Smooth muscle cell of the brain vasculature (primary cell): ENCODE results near the gene NRP1.
"Not testable (repeated sequence)": the region's sequence is repeated elsewhere in the genome, so short reads cannot be mapped to it uniquely, and the experiment has no call there.

Experiments
- DNase-seq: peaks from one replicate; pipeline ENCODE4 v3.0.0-alpha.2; 2012; ENCODE audit warnings: low read depth, low spot score

The NRP1 gene

DNA sequence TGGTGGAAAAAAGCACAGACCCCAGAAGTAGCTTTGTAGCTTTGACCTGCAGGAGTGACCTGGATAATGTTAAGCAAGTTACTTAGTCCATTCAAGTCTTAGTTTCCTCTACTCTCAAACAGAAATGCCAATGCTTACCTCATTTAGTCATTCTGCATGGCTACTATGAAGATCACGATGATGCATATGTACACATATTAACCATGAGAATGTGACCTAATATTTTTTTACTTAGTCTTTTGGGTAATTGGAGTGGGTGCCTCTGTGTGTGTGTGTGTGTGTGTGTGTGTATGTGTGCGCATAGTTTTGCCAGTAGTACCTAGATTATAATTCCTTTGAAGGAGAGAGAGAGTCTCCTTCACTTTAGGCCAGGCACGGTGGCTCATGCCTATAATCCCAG, 95.8 kb downstream of the NRP1 start:
- no peak for DNase-seq

DNA sequence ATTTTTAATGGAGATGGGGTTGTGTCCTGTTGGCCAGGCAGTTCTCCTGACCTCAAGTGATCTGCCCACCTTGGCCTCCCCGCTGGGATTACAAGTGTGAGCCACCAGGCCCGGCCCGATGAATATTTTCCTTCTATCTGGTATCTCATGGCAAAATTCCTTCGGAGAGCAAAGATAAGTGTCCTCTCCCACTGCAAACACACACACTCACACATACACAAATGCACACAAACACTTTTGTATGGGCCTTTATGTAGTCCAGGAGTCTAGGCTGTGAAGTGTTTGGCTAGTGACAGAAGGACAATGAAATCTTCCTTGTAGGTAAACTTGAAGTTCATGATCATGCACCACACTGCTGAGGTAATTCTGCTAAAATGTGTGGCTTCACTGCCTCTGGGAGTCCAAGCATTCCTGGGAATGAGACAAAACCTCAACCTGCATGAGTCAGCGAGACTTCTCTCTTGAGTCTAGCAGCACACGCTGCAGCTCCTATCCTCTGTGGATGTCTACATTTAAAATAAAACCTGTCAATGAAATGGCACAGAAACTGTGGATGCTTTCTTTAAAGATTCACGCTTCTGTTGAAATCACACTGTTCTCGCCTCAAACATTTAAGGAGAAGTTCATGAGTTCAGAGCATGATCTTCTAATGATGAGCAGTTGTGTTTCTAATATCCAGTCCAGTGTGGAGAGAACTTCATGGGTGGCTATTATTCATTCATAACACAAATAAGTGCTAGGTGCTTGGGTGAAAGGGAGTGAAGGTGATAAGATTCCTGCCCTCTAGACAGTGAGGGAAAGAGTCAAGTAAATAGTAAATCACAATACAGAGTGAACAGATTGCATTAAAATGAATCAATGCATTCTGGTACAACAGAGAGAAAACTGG, 96.5 kb downstream of the NRP1 start:
- peak; percentile 61 for DNase-seq

DNA sequence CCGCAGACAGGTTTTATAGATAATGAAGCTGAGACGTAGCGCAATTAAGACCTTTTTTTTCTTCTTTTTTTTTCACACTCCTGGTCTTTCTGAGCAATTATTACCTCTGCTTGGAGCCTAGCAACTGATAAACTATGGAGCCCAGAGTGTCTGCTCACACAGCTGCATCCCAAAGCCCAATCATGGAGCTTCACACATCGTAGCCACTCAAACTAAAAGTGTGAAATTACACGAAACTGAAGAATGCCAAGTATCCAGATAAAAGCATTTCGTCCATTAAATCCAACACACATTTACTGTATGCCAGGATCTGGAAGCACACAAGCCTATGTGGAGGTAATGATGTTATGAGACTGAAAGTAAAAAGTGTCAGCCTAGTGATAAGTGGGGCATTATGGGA, 97.6 kb downstream of the NRP1 start:
- DNase-seq = no peak

DNA sequence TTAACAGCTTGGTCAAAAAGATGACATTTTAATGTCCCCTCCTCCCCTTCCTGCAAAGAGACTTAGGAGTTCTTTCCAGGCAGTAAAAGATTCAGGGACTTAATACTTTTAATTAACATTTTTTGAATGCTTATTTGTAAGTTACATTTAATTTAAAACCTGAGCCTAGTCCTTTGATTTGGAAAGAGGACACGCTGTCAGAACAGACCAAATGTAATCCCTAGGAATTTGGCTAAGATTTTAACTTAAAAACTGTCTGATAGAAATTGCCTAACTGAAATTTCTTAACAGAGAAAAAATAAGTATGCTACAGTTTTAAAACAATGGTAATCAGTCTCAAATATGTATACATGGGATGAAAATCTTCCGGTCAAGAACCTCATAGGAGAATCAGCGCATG, 98.5 kb downstream of the NRP1 start:
- DNase-seq = no peak

DNA sequence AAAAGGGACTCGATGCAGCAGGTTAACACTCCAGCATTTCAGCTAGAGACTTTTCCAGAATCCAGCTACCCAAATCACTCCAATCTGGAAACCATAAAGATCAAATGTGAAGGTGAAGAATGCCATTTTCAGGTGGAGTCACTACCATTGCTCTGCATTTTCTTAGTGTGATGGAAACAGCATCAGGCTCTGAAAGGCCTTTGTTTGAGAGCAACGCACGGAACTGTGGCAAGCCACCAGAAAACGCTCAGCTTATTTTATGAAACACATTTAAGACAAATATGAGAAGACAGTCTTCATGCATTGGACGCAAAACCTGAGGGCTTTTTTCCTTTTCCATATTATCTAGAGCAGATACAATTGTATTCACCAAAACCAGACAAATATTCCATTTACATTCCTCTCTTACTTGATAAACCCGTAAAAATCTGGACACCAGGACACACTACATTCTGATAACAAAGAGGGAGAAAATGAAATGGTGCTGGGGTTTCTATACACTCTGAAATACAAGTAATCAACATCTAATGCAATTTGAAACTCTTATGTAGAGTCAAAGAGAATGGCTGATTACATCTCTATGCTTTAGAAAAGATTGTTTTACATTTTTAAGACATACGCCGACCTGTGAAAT, 99.1 kb downstream of the NRP1 start:
- no peak for DNase-seq

DNA sequence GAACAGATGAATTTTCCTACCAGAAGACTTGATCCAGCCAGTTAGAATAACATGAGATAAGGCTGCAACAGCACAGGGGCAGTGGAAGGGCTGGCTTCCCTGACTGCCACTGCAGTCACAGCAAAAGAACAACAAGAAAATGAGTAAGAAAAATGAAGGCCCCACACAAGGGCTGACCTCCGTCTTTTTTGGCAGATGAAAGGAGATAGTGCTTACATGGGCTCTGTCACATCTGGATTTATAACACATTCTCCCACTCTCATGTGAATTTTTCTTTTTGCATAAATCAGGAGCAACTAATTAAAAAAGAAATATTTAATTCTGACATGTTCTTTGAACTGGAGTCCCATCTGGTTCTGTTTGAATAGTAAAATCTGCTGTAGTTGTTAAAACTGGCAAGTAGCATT, 99.6 kb downstream of the NRP1 start:
- DNase-seq = no peak

DNA sequence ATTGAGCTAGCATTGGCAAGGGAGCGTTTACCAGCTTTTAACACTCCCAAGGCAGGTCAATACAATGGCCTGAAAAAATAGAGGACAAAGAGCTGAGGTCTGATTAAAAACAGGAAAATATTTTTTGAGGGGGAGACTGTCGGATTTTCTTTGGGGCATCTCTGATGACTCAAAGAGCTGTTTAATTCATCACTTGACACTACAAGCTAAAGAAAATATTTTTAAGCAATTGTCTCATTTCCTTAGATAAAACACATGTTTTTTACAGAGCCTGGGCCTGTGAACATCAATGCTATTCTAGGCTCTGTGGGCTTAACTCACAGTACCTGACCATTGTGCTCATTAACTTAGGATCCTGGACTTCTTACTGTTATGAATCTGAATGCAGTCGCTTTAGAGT, 100.8 kb downstream of the NRP1 start:
- no peak for DNase-seq

DNA sequence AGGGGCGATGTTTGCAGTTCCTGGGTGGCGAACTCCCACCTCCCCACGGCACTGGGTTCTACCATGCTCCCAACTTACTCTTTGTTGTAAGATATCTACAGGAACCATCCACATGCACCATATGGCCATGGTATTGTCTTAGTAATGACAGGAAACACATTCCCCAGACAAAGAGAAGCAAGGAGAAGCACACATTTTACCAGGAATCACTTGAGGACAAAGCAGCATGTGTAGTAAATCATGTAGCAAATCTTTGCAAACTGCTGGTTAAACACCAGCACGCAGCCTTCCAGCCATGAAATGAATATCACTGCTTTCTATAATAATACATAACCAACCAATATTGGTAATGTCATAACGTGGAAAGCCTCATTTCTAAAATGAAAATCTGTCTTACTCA, 101.2 kb downstream of the NRP1 start:
- no peak for DNase-seq

DNA sequence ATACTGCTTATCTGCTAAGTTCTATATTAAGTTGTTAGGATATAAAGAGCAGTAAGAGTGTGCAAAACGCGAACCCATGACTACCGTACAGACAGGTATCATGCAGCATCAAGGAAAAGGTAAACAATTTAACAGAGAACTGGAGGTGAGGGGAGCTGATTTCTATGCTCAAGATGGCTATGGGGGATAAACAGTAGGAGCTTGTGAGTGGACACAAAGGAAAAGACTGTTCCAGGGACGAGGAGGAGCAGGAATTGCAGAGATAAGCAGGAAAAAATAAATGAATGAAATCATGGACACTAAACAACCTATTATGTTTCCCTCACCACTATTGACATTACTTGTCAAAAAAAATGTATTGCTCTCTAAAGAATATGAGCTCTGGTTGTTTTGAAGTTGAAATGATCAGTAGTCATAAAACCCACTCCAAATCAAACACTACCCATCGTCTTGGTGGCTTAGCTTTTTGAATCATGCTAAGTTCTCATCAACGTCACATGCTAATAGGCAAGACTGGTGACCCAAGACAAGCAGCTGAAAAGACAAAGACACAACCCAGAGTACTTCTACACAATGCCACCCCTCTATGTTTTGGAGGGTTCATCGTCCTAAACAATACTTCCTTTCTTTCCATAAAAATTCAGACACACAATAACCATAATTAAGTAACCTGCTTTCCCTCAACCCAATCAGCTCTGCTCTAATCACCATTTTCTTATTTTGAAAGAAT, 102.7 kb downstream of the NRP1 start:
- no peak for DNase-seq

DNA sequence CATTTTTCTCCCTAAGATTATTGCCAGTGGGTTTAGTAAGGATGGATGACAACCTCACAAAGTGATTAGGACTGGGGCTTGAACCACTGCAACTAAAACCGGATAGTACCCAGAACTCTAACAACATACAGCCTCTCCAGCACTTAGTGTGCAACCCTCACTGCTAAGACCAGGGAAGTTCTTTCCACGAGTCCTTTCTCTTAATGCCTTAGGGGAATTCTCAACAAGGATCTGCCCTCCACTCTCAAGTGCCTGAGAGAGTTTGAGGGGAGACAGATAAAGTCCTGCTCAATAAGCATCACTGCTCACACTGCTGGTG, 104.6 kb downstream of the NRP1 start:
- no peak for DNase-seq

DNA sequence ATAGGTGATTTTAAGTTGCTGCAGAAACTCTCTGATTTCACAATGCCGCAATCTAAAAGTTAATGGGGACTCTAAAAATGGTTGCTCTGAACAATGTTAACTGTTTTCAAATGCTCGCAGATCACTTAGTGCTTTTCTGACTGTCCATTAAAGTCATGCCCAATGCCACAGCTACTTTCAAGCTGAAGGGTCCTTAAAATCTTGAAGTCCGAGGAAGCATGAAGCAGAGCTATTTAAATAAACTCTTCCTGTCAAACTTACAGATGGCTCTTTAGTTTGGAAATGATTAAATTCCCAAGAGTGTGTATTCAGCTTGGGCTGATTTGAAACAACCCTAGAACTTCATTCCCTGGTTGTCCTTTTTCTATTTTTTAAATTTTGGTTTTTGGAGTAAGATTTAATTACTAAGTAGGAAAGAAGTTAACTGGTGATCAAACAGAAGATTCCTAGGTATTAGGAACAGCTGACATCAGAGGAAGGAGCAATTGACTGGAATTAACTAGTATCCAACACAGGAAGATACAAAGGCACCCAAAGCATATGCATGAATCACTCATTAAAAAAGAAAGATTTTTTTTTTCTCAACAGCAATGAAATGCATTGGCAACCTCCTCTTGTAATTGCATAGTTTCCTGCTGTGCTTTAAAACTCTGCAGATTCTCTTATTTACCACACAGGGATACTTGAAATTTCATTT, 105.1 kb downstream of the NRP1 start:
- no peak for DNase-seq

DNA sequence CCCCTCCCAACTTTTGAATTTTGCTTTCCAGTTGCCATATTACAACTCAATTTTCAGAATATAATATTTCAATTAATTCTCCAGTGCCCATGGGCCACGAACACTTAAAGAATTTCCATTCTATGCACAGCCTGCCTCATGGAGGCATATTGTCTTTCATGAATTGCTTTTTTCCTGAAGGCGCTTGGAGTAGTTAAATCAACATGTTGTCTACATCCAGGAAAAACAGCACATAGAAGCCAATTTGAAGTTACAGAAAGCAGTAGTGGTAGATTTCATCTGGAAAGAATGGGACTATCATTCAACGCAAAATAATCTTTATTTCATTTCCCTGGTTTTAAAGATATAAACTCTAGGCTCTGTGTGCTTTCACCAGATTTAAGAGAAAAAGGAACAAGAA, 106.0 kb downstream of the NRP1 start:
- DNase-seq = no peak

DNA sequence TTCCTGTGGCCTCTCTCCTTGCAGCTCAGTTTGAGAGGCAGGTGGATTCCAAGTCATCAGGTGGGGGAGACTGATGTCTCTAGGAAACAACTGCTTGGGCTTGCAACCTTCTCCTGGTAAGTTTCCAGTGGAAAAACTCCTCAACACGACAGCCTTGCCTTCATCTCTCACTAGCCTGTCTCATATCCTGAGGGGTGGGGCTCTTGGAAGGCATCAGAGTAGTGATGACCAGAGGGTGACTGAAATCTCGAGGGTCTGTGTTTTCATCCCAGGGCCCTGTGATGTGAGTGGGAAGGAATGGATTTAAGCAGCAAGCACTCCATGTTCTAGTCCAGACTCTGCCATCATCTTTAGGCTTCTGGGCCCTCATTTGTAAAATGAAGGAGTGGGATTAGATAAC, 107.0 kb downstream of the NRP1 start:
- no peak for DNase-seq

DNA sequence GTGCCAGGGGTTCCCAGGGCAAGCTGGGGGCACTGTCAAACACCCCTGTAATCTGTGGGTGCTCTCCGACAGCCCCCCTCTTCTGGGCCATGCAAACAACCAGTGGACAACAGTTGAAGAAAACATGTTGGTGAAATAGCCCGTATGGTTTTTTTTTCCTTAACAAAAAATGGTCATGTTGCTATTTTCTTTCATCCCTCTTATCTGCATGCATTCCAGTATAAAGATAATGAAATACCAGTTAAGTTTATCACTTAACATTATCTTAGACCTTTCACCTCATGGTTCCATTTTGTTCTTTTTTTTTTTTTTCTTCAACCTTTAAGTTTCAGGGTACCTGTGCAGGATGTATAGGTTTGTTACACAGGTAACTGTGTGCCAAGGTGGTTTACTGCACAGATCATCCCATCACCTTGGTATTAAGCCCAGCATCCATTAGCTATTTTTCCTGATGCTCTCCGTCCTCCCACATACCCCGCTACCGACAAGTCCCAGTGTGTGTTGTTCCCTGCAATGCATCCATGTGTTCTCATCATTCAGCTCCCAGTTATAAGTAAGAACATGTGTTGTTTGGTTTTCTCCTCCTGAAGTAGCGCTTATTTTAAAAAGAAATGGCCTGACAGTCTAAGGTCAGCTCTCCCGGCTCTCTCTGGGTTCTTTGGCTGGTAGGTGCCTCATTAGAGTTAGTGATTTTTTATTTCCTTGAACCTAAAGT, 110.1 kb downstream of the NRP1 start:
- DNase-seq = no peak

DNA sequence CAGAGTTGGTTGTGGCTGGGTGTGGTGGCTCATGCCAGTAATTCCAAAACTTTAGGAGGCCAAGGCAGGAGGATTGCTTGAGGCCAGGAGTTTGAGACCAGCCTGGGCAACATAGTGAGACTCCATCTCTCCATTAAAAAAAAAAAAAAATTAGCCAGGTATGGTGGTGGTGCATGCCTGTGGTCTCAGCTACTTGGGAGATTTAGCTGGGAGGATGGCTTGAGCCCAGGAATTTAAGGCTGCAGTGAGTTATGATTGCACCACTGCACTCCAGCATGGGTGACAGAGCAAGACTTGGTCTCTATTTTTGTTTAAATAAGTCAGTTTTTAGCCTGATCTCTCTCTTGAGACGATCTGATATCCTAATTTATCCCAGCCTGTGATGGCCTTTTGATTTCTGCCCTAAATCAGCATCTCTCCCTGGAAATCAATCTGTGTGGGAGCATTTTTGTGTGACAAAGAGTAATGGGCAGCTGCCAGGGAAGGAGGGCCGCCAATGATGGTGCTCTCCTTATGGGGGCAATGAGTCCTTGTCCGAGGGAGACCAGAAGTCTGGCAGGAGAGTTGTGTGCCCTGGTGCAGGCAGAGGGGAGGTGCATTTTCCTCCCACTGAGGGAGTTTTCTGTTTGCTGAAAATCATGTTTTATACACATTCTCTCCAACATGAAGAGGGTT, 111.0 kb downstream of the NRP1 start:
- no peak for DNase-seq

DNA sequence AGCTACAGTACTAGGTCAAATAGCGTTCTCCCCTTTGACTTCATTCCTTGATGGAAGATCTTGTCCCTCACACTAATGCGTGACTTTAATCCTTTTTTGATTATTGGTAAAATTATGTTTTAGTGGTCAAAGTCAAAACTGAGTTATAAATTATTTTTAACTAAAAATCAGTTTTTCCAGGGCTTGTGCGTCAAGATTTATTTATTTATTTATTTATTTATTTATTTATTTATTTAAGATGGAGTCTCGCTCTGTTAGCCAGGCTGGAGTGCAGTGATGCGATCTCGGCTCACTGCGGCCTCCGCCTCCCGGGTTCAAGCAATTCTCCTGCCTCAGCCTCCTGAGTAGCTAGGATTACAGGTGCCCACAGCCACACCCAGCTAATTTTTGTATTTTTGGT, 112.2 kb downstream of the NRP1 start:
- DNase-seq = not testable (repeated sequence)

DNA sequence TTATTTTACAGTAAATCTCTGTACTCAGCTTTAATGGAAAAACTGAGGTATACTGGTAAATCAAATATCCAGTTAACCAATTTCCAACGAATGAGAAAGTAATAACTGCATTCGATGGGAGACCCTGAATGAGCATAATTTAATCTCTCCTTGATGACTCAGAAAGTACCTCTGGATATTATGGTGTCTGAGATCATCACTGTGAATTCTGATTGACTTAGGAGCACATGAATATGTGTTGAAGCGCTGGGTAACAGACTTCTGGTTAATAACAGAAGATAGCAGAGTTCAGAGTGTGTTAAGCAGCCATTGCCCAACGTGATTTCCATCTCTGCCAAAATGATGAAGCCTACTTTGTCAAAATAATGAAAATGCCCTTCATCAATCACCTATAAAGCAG, 116.6 kb downstream of the NRP1 start:
- no peak for DNase-seq

DNA sequence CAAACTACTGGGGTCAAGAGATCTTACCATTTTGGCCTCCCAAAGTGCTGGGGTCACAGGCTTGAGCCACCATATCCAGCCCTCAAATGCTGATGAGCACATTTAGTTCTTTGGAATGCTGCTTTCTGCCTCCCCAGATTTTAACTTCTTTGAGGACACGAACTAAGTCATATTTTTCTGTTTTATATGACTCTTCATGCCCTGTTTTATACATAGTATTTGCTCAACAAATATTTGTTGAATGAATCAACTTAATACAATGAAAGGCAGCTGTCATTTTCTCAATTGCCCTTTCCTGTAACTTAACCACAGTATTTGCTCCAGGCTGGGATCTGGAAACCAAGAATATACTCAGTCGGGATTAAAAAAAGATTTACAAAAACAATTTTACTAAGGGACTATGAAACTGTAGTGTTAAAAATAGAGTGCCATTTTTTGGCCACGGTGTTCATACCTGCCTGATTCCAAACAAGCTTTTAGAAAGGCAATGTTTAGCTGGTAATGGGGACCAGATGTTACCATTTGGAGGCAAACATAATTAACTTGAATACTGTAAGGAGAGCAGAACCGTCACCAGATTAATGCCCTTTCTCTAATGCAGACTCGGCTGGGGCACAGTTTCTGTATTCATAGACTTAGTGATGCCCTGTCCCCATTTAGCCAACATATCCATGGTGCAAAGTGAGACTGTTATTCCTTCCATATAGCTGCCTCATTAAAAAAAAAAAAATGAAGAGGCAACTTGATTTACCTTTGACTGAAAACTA, 117.6 kb downstream of the NRP1 start:
- DNase-seq = no peak

DNA sequence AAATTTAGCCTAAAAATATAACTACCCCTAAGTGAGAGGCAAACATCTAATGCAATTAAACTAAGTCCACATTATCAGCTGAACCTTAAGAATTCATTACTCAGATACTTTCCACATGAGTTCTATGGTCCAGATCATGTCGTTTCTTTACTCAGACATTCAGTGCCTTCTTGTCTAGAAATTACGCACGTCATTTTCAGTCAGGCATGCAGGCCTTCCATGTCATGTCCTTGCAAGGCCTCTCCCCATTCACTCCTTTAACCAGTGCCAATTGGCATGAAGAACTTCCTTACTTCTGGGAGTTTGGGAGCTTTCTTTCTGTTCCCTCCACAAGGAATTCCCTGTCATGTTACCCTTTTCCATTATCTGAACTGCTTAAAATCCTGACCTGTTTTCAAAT, 118.8 kb downstream of the NRP1 start:
- DNase-seq = no peak

DNA sequence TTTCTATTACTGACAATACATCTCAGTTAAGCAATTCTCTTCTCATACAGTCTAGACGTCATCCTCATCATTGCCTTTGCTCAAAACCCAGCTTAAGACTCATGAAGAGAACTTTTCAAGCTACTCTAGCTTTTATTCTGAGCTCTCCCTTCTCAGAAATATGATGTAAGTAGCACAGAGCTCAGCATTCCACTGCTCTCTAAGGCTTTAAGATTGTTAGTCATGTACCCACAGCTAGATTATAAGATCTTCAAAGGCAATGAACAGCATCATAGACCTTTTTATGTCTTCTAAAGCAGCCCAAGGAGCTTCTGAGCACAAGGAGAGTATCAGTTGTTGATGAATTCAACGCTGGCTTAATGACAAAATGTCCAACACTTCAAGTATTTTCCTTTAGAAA, 119.3 kb downstream of the NRP1 start:
- DNase-seq = no peak
